Stimulated activated CD4-positive, alpha-beta T cell treated with anti-CD3 and anti-CD28 coated beads, TNF-alpha, amount 100 ng/mL, for 48 hours (primary cell): Measurements from ENCODE around the gene S100A6.

Source experiments
- DNase-seq, 3 donors: peaks; one replicate each; pipeline ENCODE4 v3.0.0-alpha.2; 2020; ENCODE audit warnings: low read depth in 3 of 3

Gene S100A6

DNA sequence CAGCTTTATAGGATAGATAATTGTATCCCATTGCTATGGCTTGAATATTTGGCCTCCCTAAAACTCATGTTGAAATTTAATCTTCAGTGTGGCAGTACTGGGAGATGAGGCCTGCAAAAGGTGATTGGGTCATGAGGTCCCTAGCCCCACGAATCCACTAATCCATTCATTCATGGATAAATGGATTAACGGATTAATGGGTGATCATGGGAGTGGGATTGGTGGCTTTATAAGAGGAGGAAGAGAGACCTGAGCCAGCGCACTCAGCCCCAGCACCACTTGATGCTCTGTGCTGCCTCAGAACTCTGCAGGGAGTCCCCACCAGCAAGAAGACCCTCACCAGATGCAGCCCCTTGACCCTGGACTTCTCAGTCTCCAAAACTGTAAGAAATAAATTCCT, 32.0 kb downstream of the S100A6 start:
- DNase-seq: no peak

DNA sequence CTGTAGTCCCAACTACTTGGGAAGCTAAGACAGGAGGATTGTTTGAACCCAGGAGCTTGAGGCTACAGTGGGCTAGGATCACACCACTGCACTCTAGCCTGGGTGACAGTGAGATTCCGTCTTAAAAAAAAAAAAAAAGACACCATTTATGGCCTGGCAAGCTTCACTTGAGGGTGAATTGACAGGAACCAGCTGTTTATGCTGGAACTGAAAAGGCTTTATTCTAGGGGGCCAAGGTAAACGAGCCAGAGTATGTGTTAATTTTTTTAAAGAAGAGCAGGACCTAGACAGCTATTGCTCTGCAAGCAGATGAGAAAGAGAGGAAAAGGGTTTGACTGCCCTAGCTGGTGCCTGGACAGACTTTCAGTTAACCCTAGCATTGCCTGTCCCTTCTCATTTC, 37.0 kb downstream of the S100A6 start:
- no peak for DNase-seq

DNA sequence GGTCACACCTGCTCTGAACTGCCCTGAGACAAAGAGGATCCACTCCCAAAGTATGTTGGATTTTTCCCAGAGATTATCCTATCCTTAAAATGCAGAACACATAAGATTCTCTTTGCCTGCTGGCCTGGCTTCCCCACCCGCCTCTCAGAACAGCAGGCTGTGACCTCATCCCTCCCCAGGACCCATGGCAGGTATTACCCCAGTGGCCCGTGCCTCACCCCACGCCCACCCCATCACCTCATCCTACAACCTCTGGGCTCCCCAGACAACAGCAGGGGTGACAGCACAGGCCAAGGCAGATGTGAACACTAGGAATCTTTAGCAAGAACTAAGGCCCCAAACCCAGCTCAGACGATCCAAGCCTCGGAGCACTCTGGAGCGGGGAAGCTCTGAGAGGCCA, 40.3 kb downstream of the S100A6 start:
- DNase-seq: no peak

DNA sequence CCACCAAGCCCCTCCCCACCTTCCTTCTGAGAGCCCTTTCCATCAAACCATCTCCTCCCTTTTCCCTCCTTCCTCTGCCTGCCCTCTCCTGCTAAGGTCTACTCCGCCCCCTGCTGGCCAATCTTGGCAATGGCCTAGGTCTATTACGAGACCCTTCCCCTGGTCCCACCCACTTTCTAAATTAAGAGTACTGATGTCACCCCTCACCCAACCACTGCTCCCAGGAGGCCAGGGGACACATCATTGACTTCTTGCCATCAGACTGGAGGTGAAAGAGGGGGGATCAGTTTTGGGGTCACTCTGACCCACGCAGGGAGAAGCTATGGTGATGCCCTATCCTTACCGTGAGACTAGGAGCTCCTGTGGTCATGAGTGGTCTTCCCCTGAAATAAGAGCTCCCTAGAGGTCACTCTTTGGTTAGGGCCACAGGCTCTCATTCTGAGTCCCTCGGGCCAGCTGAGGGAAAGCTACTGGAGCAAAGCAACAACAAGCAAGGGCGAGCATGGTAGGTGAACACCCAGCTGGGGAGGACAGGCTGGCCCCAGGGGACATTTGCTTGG, 40.7 kb downstream of the S100A6 start:
- peak; percentile 59 to 75 (median 74) for DNase-seq

DNA sequence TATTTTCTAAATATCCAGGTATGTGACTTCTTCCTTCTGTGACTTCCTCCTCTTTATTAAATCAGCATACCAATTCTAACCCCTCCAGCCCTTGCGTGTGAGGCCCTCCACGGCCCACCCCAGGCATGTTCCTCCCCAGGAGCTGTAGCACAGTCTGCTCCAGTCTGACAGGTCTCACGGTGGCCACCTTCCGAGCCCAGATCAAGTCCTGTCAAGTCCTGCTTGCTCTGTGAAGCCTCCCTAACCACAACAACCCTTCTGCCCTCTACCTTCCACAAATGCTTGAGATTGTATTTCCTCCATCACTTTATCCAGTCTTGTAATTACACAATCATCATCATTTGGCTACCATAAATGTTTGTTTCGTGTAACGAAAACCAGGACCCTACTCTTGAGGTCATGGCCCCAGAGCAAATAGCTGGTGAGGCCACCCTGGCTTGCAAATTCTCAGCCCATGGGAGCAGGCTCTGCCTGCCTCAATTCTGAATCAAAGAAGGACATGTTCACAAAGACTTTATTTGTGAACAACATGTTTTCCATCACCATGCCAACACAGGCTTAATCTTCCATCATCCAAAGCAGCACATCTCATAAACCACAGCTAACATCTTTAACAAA, 42.3 kb downstream of the S100A6 start:
- no peak for DNase-seq

DNA sequence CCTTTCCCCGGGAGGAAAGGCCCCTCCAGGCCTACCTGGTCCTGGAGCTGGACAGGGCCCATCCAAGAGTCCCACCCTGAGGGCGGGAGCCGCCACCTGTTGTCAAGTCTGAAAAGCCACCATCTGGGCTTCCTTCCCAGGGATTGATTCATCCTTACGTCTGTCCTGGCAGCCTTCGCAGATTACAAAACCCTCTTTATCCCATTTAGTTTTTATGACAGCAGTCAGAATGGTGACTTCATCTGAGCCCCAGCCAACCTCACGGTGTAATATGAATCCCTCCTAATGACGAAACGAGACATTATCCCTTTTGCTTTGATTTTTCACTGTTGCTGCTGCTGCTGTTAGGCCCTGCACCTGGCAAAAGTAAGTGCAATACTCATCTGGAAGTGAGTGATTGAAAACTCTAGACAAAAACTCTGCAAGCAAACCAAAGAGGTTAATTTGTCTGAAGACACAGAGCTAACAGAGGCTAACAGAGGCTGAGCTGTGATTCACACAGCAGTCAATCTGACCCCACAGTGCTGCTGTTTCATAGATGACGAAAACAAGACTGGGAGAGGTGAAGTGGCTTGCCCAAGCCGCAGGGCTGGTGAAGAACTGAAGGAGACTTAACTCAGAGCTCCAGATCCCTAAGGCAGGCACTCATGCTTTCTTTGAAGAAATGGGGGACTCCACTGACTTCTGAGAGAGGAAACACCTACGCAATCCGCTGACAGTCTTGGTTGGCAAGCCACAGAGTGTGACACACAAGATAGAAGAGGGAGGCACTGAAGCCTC, 45.3 kb downstream of the S100A6 start:
- DNase-seq: no peak

DNA sequence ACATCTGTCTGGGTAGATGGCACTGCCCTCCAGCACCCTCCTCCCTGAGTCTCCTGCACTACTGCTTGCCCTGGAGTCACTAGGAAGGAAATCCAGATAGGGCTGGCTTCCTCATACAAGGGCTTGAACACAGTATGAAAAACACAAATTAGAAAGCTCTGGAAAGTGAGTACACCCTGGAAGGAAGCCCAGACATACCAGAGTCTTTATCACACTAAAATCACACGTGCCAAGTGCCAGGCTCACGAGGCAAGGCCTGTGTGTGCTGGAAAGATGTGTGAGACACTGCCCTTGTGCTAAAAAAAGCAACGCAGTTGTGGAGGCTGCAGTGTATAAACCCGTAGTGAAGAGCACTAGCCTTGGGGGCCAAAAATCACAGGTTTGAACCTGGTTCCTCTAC, 47.1 kb downstream of the S100A6 start:
- DNase-seq: no peak

DNA sequence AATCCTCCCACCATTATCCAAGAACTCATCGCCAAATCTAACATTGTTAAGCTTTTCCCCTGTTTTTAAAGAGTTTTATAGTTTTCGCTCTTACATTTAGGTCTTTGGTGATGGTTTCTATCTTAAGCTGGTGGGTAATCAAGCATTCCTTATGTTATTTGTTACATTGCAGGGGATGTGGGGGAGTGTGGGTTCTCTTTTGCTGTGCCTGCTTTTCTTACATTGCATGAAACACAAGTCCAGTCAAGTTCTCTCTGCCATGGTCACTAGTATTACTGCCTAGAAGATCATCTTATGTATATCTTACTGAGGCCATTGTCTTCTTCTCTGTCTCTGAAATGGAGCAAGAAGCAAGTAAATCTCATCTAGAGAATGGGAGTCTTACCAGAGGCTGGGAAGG, 48.1 kb downstream of the S100A6 start:
- no peak for DNase-seq

DNA sequence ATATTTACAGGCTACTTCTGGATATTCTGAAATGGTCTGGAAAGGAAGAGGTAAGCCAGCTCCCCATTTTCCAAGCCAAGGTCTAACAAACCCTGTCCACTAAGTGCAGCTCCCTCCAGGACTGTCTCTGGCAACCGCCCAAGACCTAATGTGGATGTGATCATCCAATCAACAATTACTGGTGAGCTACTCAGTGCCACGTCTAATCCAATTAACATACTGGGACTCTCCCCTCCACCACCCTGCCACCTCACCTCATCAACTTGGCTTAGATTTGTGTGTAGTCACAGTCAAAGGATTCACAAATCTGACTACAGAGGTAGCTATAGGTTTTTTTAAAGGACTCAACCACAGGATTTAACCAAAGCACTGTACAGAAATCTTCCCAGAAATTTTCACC, 49.9 kb downstream of the S100A6 start:
- DNase-seq: no peak
